ENCODE data around the gene LAMC2.

Gene LAMC2

GRCh38 chr1:183194527-183195141 is 8.6 kb downstream of the LAMC2 start:
- Histone ChIP-seq H3K9ac (ENCODE audit: low read depth, low read length) (no peak overlapping the region), H3K4me1 (ENCODE audit: insufficient read depth, low read length) (peaks cover 25% of the 10 kb centered on the region), H3K9me3 (ENCODE audit: insufficient read depth, low read depth, low read length) (no peaks in the 10 kb centered on the region), H3K27ac (ENCODE audit: low read depth, low read length) (peak overlapping the region; percentile 56; the same call in 1 of the 2 replicates), H3K4me3 (ENCODE audit: low read length) (no peak overlapping the region), H3K27me3 (ENCODE audit: insufficient read depth, low read length) (no peaks in the 10 kb centered on the region), H3K36me3 (ENCODE audit: insufficient read depth, low read length) (no peaks in the 10 kb centered on the region)
- WGBS, result 94% methylated on average over 1 of the region's 1 CpG

GRCh38 chr1:183195142-183195574 is 9.1 kb downstream of the LAMC2 start:
- H3K9ac ChIP-seq (ENCODE audit: low read depth, low read length), result no peak overlapping the region
- H3K27me3 ChIP-seq (ENCODE audit: insufficient read depth, low read length), result no peaks in the 10 kb centered on the region
- WGBS, result 64% methylated on average over 3 of the region's 3 CpGs
- no peak overlapping the region for H3K4me3 ChIP-seq (ENCODE audit: low read length)
- H3K9me3 ChIP-seq (ENCODE audit: insufficient read depth, low read depth, low read length), result no peaks in the 10 kb centered on the region
- H3K36me3 ChIP-seq (ENCODE audit: insufficient read depth, low read length), result no peaks in the 10 kb centered on the region
- peak overlapping the region; percentile 56; the same call in 1 of the 2 replicates for H3K27ac ChIP-seq (ENCODE audit: low read depth, low read length)
- H3K4me1 ChIP-seq (ENCODE audit: insufficient read depth, low read length), result peaks cover 25% of the 10 kb centered on the region

- Histone ChIP-seq H3K4me1 (ENCODE audit: insufficient read depth, low read length) (peaks cover 29% of the 10 kb centered on the region), H3K27ac (ENCODE audit: low read depth, low read length) (no peak overlapping the region), H3K4me3 (ENCODE audit: low read length) (no peak overlapping the region), H3K36me3 (ENCODE audit: insufficient read depth, low read length) (no peaks in the 10 kb centered on the region), H3K27me3 (ENCODE audit: insufficient read depth, low read length) (no peaks in the 10 kb centered on the region), H3K9ac (ENCODE audit: low read depth, low read length) (no peak overlapping the region), H3K9me3 (ENCODE audit: insufficient read depth, low read depth, low read length) (no peaks in the 10 kb centered on the region)
- WGBS, result 88% methylated on average over 4 of the region's 4 CpGs
Measured at GRCh38 chr1:183197762-183198161, 11.7 kb downstream of the LAMC2 start.

GRCh38 chr1:183198463-183198862 is 12.4 kb downstream of the LAMC2 start:
- no peaks in the 10 kb centered on the region for H3K27me3 ChIP-seq (ENCODE audit: insufficient read depth, low read length)
- H3K36me3 ChIP-seq (ENCODE audit: insufficient read depth, low read length), result no peaks in the 10 kb centered on the region
- no peak overlapping the region for H3K9ac ChIP-seq (ENCODE audit: low read depth, low read length)
- no peak overlapping the region for H3K4me3 ChIP-seq (ENCODE audit: low read length)
- no peak overlapping the region for H3K27ac ChIP-seq (ENCODE audit: low read depth, low read length)
- H3K9me3 ChIP-seq (ENCODE audit: insufficient read depth, low read depth, low read length), result no peaks in the 10 kb centered on the region
- peaks cover 23% of the 10 kb centered on the region for H3K4me1 ChIP-seq (ENCODE audit: insufficient read depth, low read length)
- 93% methylated on average over 9 of the region's 9 CpGs for WGBS

GRCh38 chr1:183199304-183199703 is 13.2 kb downstream of the LAMC2 start:
- Histone ChIP-seq H3K9me3 (ENCODE audit: insufficient read depth, low read depth, low read length) (no peaks in the 10 kb centered on the region), H3K27me3 (ENCODE audit: insufficient read depth, low read length) (no peaks in the 10 kb centered on the region), H3K4me3 (ENCODE audit: low read length) (no peak overlapping the region), H3K27ac (ENCODE audit: low read depth, low read length) (no peak overlapping the region), H3K36me3 (ENCODE audit: insufficient read depth, low read length) (no peaks in the 10 kb centered on the region), H3K4me1 (ENCODE audit: insufficient read depth, low read length) (peaks cover 20% of the 10 kb centered on the region), H3K9ac (ENCODE audit: low read depth, low read length) (no peak overlapping the region)
- 92% methylated on average over 3 of the region's 3 CpGs for WGBS

GRCh38 chr1:183200451-183200850 is 14.4 kb downstream of the LAMC2 start:
- Histone ChIP-seq H3K9me3 (ENCODE audit: insufficient read depth, low read depth, low read length) (no peaks in the 10 kb centered on the region), H3K4me3 (ENCODE audit: low read length) (no peak overlapping the region), H3K4me1 (ENCODE audit: insufficient read depth, low read length) (peaks cover 9% of the 10 kb centered on the region), H3K27me3 (ENCODE audit: insufficient read depth, low read length) (no peaks in the 10 kb centered on the region), H3K9ac (ENCODE audit: low read depth, low read length) (no peak overlapping the region), H3K27ac (ENCODE audit: low read depth, low read length) (no peak overlapping the region), H3K36me3 (ENCODE audit: insufficient read depth, low read length) (no peaks in the 10 kb centered on the region)
- 76% methylated on average over 9 of the region's 9 CpGs for WGBS

- Histone ChIP-seq H3K36me3 (ENCODE audit: insufficient read depth, low read length) (no peaks in the 10 kb centered on the region), H3K4me1 (ENCODE audit: insufficient read depth, low read length) (peaks cover 4% of the 10 kb centered on the region; the same call in 1 of the 2 replicates), H3K4me3 (ENCODE audit: low read length) (no peak overlapping the region), H3K9ac (ENCODE audit: low read depth, low read length) (no peak overlapping the region), H3K27me3 (ENCODE audit: insufficient read depth, low read length) (no peaks in the 10 kb centered on the region), H3K9me3 (ENCODE audit: insufficient read depth, low read depth, low read length) (no peaks in the 10 kb centered on the region), H3K27ac (ENCODE audit: low read depth, low read length) (no peak overlapping the region)
- 67% methylated on average over 1 of the region's 3 CpGs for WGBS
Measured at GRCh38 chr1:183203094-183203493, 17.0 kb downstream of the LAMC2 start.

- H3K9me3 ChIP-seq (ENCODE audit: insufficient read depth, low read depth, low read length), result no peaks in the 10 kb centered on the region
- 91% methylated on average over 3 of the region's 3 CpGs for WGBS
- H3K4me3 ChIP-seq (ENCODE audit: low read length), result no peak overlapping the region
- no peaks in the 10 kb centered on the region for H3K27me3 ChIP-seq (ENCODE audit: insufficient read depth, low read length)
- H3K4me1 ChIP-seq (ENCODE audit: insufficient read depth, low read length), result peaks cover 4% of the 10 kb centered on the region; the same call in 1 of the 2 replicates
- H3K36me3 ChIP-seq (ENCODE audit: insufficient read depth, low read length), result no peaks in the 10 kb centered on the region
- no peak overlapping the region for H3K27ac ChIP-seq (ENCODE audit: low read depth, low read length)
- H3K9ac ChIP-seq (ENCODE audit: low read depth, low read length), result no peak overlapping the region
Measured at GRCh38 chr1:183205196-183205781, 19.2 kb downstream of the LAMC2 start.

GRCh38 chr1:183206538-183207122 is 20.6 kb downstream of the LAMC2 start:
- Histone ChIP-seq H3K9ac (ENCODE audit: low read depth, low read length) (no peak overlapping the region), H3K4me1 (ENCODE audit: insufficient read depth, low read length) (no peaks in the 10 kb centered on the region), H3K4me3 (ENCODE audit: low read length) (no peak overlapping the region), H3K27ac (ENCODE audit: low read depth, low read length) (no peak overlapping the region), H3K9me3 (ENCODE audit: insufficient read depth, low read depth, low read length) (no peaks in the 10 kb centered on the region), H3K27me3 (ENCODE audit: insufficient read depth, low read length) (no peaks in the 10 kb centered on the region), H3K36me3 (ENCODE audit: insufficient read depth, low read length) (no peaks in the 10 kb centered on the region)
- 95% methylated on average over 6 of the region's 6 CpGs for WGBS

GRCh38 chr1:183209533-183210158 is 23.6 kb downstream of the LAMC2 start:
- H3K27me3 ChIP-seq (ENCODE audit: insufficient read depth, low read length), result no peaks in the 10 kb centered on the region
- no peaks in the 10 kb centered on the region for H3K36me3 ChIP-seq (ENCODE audit: insufficient read depth, low read length)
- H3K27ac ChIP-seq (ENCODE audit: low read depth, low read length), result no peak overlapping the region
- H3K9me3 ChIP-seq (ENCODE audit: insufficient read depth, low read depth, low read length), result no peaks in the 10 kb centered on the region
- H3K9ac ChIP-seq (ENCODE audit: low read depth, low read length), result no peak overlapping the region
- H3K4me1 ChIP-seq (ENCODE audit: insufficient read depth, low read length), result no peaks in the 10 kb centered on the region
- no peak overlapping the region for H3K4me3 ChIP-seq (ENCODE audit: low read length)

- Histone ChIP-seq H3K27me3 (ENCODE audit: insufficient read depth, low read length) (no peaks in the 10 kb centered on the region), H3K36me3 (ENCODE audit: insufficient read depth, low read length) (no peaks in the 10 kb centered on the region), H3K4me1 (ENCODE audit: insufficient read depth, low read length) (no peaks in the 10 kb centered on the region), H3K27ac (ENCODE audit: low read depth, low read length) (no peak overlapping the region), H3K4me3 (ENCODE audit: low read length) (no peak overlapping the region), H3K9me3 (ENCODE audit: insufficient read depth, low read depth, low read length) (no peaks in the 10 kb centered on the region), H3K9ac (ENCODE audit: low read depth, low read length) (no peak overlapping the region)
Measured at GRCh38 chr1:183210681-183211080, 24.6 kb downstream of the LAMC2 start.

Data from HUES64 (cell line).